Measurements from ENCODE around the gene DDX27. TPM values are rescaled to one million over a fixed set of nuclear protein-coding genes. Genes with fewer than 3 reads are reported as not detected.

The DDX27 gene
- total RNA-seq, 3 donors from 2014 or later: 28.5 to 35.1 (median 34.8) TPM

DNA sequence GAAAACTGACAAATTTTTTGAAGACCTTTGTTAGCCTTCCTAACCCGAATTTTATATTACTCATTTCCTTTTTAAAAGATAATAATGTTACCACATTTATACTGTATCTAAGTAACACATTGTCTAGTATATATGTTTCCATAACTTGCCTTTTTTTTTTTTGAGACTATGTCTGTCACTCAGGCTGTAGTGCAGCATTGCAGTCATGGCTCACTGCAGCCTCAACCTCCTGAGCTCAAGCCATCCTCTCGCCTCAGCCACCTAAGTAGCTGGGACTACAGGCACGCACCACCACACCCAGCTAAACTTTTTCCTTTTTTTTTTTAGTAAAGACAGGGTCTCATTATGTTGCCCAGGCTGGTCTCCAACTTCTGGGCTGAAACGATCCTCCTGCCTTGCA lies 40.1 kb downstream of the DDX27 start:
- H3K4me3 ChIP-seq: no peak overlapping the region
- no peak for DNase-seq (ENCODE audit: low spot score in 2 of 2)
- H3K27ac ChIP-seq: no peak overlapping the region
- H3K27me3 ChIP-seq: no peaks in the 10 kb centered on the region
- no peaks in the 10 kb centered on the region for H3K9me3 ChIP-seq
- TF ChIP-seq POLR2AphosphoS5 (IDR thresholded peaks at IDR 0.05) (no peak), POLR2A (IDR thresholded peaks at IDR 0.05) (no peak), CTCF (IDR thresholded peaks at IDR 0.05) (no peak)
- H3K36me3 ChIP-seq: peaks cover 14% of the 10 kb centered on the region
- no peaks in the 10 kb centered on the region for H3K4me1 ChIP-seq
- intact Hi-C loops (cut with DNase I; ENCODE audit: low total_unique reads): no loop called here

DNA sequence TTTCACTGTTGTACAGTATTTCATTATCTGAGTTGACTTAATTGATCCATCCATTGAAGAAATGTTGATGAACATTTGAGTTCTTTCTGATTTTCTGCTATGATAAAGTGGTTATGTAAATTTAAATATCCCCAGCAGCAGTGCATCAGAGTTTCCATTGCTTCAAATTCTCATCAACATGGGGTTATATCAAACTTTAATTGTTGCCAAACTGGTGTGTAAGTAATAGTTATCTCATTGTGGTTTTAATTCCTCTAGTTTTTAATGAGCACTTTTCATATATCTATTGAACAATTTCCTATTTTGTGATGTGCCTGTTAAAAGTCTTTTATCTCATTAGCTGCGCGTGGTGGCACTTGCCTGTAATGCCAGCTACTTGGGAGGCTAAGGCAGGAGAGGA lies 40.6 kb downstream of the DDX27 start:
- Histone ChIP-seq H3K27ac (no peak overlapping the region), H3K4me1 (no peaks in the 10 kb centered on the region), H3K4me3 (no peak overlapping the region), H3K36me3 (peaks cover 14% of the 10 kb centered on the region), H3K27me3 (no peaks in the 10 kb centered on the region), H3K9me3 (no peaks in the 10 kb centered on the region)
- no peak for DNase-seq (ENCODE audit: low spot score in 2 of 2)
- TF ChIP-seq CTCF (IDR thresholded peaks at IDR 0.05) (no peak), POLR2AphosphoS5 (IDR thresholded peaks at IDR 0.05) (no peak), POLR2A (IDR thresholded peaks at IDR 0.05) (no peak)
- intact Hi-C loops (cut with DNase I; ENCODE audit: low total_unique reads): no loop called here

DNA sequence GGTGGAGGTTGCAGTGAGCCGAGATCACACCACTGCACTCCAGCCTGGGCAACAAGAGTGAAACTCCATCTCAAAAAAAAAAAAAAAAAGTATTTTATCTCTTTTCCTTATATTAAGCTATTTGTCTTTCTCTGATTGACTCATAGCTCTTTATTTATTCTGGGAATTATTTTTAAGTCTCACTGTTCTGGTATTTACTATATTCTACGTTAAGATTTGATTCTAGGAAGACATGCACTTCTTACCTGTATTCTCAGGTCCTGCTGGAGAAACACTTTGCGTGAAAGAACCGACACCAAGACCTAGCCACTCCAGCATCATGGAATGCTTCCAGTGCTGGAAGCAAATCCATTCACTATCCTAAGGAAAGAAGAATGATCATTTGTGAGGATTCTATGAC lies 41.0 kb downstream of the DDX27 start:
- no peaks in the 10 kb centered on the region for H3K9me3 ChIP-seq
- H3K4me1 ChIP-seq: no peaks in the 10 kb centered on the region
- TF ChIP-seq POLR2A (IDR thresholded peaks at IDR 0.05): no peak
- no peak for TF ChIP-seq POLR2AphosphoS5 (IDR thresholded peaks at IDR 0.05)
- no peak for TF ChIP-seq CTCF (IDR thresholded peaks at IDR 0.05)
- intact Hi-C loops (cut with DNase I; ENCODE audit: low total_unique reads): no loop called here
- peaks cover 14% of the 10 kb centered on the region for H3K36me3 ChIP-seq
- no peak overlapping the region for H3K4me3 ChIP-seq
- no peaks in the 10 kb centered on the region for H3K27me3 ChIP-seq
- no peak overlapping the region for H3K27ac ChIP-seq
- DNase-seq (ENCODE audit: low spot score in 2 of 2): no peak

GRCh38 chr20:49261173-49261572 lies 42.0 kb downstream of the DDX27 start:
- no peak overlapping the region for H3K4me3 ChIP-seq
- no peak for TF ChIP-seq CTCF (IDR thresholded peaks at IDR 0.05)
- no peak for TF ChIP-seq POLR2A (IDR thresholded peaks at IDR 0.05)
- TF ChIP-seq POLR2AphosphoS5 (IDR thresholded peaks at IDR 0.05): no peak
- no peak for DNase-seq (ENCODE audit: low spot score in 2 of 2)
- H3K27me3 ChIP-seq: no peaks in the 10 kb centered on the region
- H3K36me3 ChIP-seq: peaks cover 14% of the 10 kb centered on the region
- no peaks in the 10 kb centered on the region for H3K9me3 ChIP-seq
- intact Hi-C loops (cut with DNase I; ENCODE audit: low total_unique reads): no loop called here
- no peak overlapping the region for H3K27ac ChIP-seq
- no peaks in the 10 kb centered on the region for H3K4me1 ChIP-seq

DNA sequence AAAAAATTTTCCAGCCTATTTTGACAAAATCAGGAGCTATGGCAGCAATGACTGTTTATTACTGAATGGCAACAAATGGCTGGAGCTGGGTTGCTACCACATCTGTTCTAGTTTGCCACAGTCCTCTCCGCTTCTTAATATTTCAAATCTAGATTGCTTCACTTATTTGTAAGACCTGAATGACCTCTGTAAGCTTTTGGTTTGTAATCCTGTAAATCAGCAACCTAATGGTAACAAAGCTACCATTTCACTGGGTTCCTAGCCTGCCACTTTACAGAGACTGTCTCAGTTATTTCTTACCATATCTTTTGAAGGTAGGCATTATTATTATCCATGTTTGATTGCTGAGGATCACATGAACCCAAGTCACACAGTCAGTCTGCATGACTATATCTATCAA lies 43.2 kb downstream of the DDX27 start:
- TF ChIP-seq CTCF (IDR thresholded peaks at IDR 0.05) (no peak), POLR2AphosphoS5 (IDR thresholded peaks at IDR 0.05) (no peak), POLR2A (IDR thresholded peaks at IDR 0.05) (no peak)
- Histone ChIP-seq H3K4me3 (no peak overlapping the region), H3K36me3 (peaks cover 5% of the 10 kb centered on the region), H3K27ac (no peak overlapping the region), H3K27me3 (no peaks in the 10 kb centered on the region), H3K9me3 (no peaks in the 10 kb centered on the region), H3K4me1 (no peaks in the 10 kb centered on the region)
- no peak for DNase-seq (ENCODE audit: low spot score in 2 of 2)
- intact Hi-C loops (cut with DNase I; ENCODE audit: low total_unique reads): no loop called here

Data from breast epithelium (tissue), 4 donors.